Measurements from ENCODE around the gene NME1.

Gene NME1

DNA sequence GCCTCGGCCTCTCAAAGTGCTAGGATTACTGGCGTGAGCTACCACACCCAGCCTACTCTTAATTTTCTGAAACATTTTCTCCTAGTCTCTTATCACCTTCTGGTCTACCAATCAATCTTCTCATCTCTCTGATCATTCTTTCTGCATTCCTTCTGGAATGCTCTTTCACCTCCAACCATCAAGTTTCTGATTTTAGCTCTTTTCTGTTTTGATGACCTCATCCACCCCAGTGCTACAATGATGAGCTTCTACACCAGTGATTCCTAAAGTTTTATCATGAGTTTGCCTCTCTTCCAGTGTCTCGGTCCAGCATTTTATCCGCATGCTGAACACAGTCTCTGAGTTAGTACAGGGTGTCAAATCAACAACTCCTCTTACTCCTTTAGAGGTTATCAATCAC lies 44.4 kb downstream of the NME1 start:
- DNase-seq = no peak

- DNase-seq = no peak
Measured at GRCh38 chr17:51200295-51200694, 46.9 kb downstream of the NME1 start.

DNA sequence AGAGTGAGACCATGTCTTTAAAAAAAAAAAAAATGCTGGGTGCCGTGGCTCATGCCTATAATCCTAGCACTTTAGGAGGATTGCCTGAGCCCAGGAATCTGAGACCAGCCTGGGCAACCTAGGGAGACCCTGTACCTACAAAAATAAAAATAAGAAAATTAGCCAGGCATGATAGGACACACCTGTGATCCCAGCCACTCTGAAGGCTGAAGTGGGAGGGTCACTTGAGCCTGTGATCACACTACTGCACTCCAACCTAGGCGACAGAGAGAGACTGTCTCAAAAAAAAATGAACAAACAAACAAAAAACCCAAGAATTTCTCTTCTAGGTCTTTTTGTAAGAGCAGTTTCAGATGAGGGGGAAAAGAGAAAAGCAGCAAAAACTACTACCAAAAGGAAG lies 47.5 kb downstream of the NME1 start:
- DNase-seq = no peak

- no peak for DNase-seq
Measured at GRCh38 chr17:51203838-51204237, 50.5 kb downstream of the NME1 start.

Data from NCI-H1694 treated with DMSO at 0.1 percent for 48 hours (cell line).